ENCODE measurements around the gene SAFB2. TPM values are rescaled to one million over a fixed set of nuclear protein-coding genes. Genes with fewer than 3 reads are reported as not detected.

Gene SAFB2
- total RNA-seq, 1 donor from 2014 or later = 143 TPM

GRCh38 chr19:5567360-5567969 is 55.1 kb downstream of the SAFB2 start, which contains the start of gene TINCR:
TSS of gene TINCR (minus strand) at chr19:5567953.
- DNase-seq (no peak), ATAC-seq (ENCODE audit: low read depth) (no peak)
- no peak for TF ChIP-seq CTCF (IDR thresholded peaks at IDR 0.05)
- POLR2A ChIA-PET = no interaction called here
- Mint-ChIP-seq H3K9me3 (no peaks in the 10 kb centered on the region), H3K36me3 (ENCODE audit: low read depth) (no peaks in the 10 kb centered on the region), H3K27me3 (peaks cover 12% of the 10 kb centered on the region), H3K27ac (no peak within 1 kb of the TSS), H3K4me1 (no peaks in the 10 kb centered on the region), H3K4me3 (no peak within 1 kb of the TSS)
- CTCF ChIA-PET = no interaction called here
- intact Hi-C loops (cut with micrococcal nuclease) = no loop called here

- Mint-ChIP-seq H3K4me1 (no peaks in the 10 kb centered on the region), H3K27me3 (peaks cover 19% of the 10 kb centered on the region), H3K9me3 (peaks cover 8% of the 10 kb centered on the region), H3K36me3 (ENCODE audit: low read depth) (no peaks in the 10 kb centered on the region), H3K4me3 (no peak overlapping the region), H3K27ac (no peak overlapping the region)
- ChIA-PET CTCF (no interaction called here), POLR2A (no interaction called here)
- TF ChIP-seq CTCF (IDR thresholded peaks at IDR 0.05) = no peak
- intact Hi-C loops (cut with micrococcal nuclease) = no loop called here
- no peak for DNase-seq
- ATAC-seq (ENCODE audit: low read depth) = no peak
Measured at GRCh38 chr19:5564930-5565329, 57.6 kb downstream of the SAFB2 start.

GRCh38 chr19:5563935-5564612 is 58.5 kb downstream of the SAFB2 start:
- peaks cover 19% of the 10 kb centered on the region for H3K27me3 Mint-ChIP-seq
- H3K36me3 Mint-ChIP-seq (ENCODE audit: low read depth) = no peaks in the 10 kb centered on the region
- CTCF ChIA-PET = no interaction called here
- no peak for TF ChIP-seq CTCF (IDR thresholded peaks at IDR 0.05)
- intact Hi-C loops (cut with micrococcal nuclease) = no loop called here
- H3K4me1 Mint-ChIP-seq = no peaks in the 10 kb centered on the region
- POLR2A ChIA-PET = interaction anchor here (0.5 kb wide), 1 partner anchor 1322 kb away, joined by 3 read pairs; no protein-coding TSS in a partner anchor
- peaks cover 8% of the 10 kb centered on the region for H3K9me3 Mint-ChIP-seq
- DNase-seq (no peak), ATAC-seq (ENCODE audit: low read depth) (no peak)
- H3K4me3 Mint-ChIP-seq = no peak overlapping the region
- no peak overlapping the region for H3K27ac Mint-ChIP-seq

GRCh38 chr19:5563008-5563431 is 59.6 kb downstream of the SAFB2 start:
- TF ChIP-seq CTCF (IDR thresholded peaks at IDR 0.05) = no peak
- no peak overlapping the region for H3K4me3 Mint-ChIP-seq
- DNase-seq (no peak), ATAC-seq (ENCODE audit: low read depth) (no peak)
- no peaks in the 10 kb centered on the region for H3K36me3 Mint-ChIP-seq (ENCODE audit: low read depth)
- peaks cover 12% of the 10 kb centered on the region for H3K9me3 Mint-ChIP-seq
- no peak overlapping the region for H3K27ac Mint-ChIP-seq
- intact Hi-C loops (cut with micrococcal nuclease) = no loop called here
- POLR2A ChIA-PET = no interaction called here
- CTCF ChIA-PET = no interaction called here
- peaks cover 24% of the 10 kb centered on the region for H3K27me3 Mint-ChIP-seq
- no peaks in the 10 kb centered on the region for H3K4me1 Mint-ChIP-seq

- TF ChIP-seq CTCF (IDR thresholded peaks at IDR 0.05) = no peak
- Mint-ChIP-seq H3K27me3 (peaks cover 24% of the 10 kb centered on the region), H3K9me3 (peaks cover 12% of the 10 kb centered on the region), H3K4me1 (no peaks in the 10 kb centered on the region), H3K36me3 (ENCODE audit: low read depth) (no peaks in the 10 kb centered on the region), H3K4me3 (no peak overlapping the region), H3K27ac (no peak overlapping the region)
- no peak for ATAC-seq (ENCODE audit: low read depth)
- intact Hi-C loops (cut with micrococcal nuclease) = no loop called here
- no peak for DNase-seq
- ChIA-PET CTCF (no interaction called here), POLR2A (no interaction called here)
Measured at GRCh38 chr19:5562280-5562679, 60.3 kb downstream of the SAFB2 start.

Measured in activated B cell treated with CpG ODN at 0.5 μM for 24 hours (primary cell).